Thyroid gland (tissue), 4 donors: ENCODE results near the gene CCDC188. TPM values are rescaled to one million over a fixed set of nuclear protein-coding genes. Genes with fewer than 3 reads are reported as not detected.
A peak's percentile ranks its signal among the peaks of the same experiment; 100 is the strongest.

ENCODE experiments used
- DNase-seq, 2 donors: peaks; one replicate each; pipeline ENCODE4 v3.0.0-alpha.2; 2019
- H3K27ac ChIP-seq, 3 donors: fragments of 200-600 bp; sonication (generic); 1 replicate in 2 of 3; 2 replicates in 1 of 3; pipeline ENCODE4 v1.5.1; 2016 to 2019; ENCODE audit warnings: mild to moderate bottlenecking in 1 of 3, moderate library complexity in 1 of 3
- H3K27me3 ChIP-seq: fragments of 200-600 bp; sonication (generic); one replicate; pipeline ENCODE4 v1.5.1; 2019
- H3K36me3 ChIP-seq, 2 donors: fragments of 200-600 bp; sonication (generic); one replicate each; pipeline ENCODE4 v1.5.1; 2016 to 2019
- H3K4me1 ChIP-seq, 2 donors: fragments of 200-600 bp; sonication (generic); one replicate each; pipeline ENCODE4 v1.5.1; 2017 to 2019
- H3K4me3 ChIP-seq, 3 donors: fragments of 200-600 bp; sonication (generic); replicated peaks in 1 of 3; 1 replicate in 2 of 3; 2 replicates in 1 of 3; pipeline ENCODE4 v1.5.1; 2016; ENCODE audit warnings: mild to moderate bottlenecking in 1 of 3
- H3K9me3 ChIP-seq: fragments of 200-600 bp; sonication (generic); one replicate; pipeline ENCODE4 v1.5.1; 2017
- POLR2A ChIP-seq, 2 donors: fragments of 450-650 bp; IDR thresholded peaks; one replicate each; pipeline ENCODE4 v1.6.1; 2017; ENCODE audit warnings: antibody characterized with exemption in 2 of 2, mild to moderate bottlenecking in 2 of 2, moderate library complexity in 1 of 2
- WGBS, 2 donors: methylation state at CpG; one replicate each; pipeline ENCODE4 v1.1.5; 2017; 5-methylcytosine and 5-hydroxymethylcytosine counted together
- intact Hi-C: fragments of 100-400 bp; cut with DNase I; formaldehyde crosslinking; loops from one replicate; pipeline ENCODE4 v1.15.1; 2023
- total RNA-seq, 4 donors: library from RNA; depleted of rRNA; stranded (reverse); fragments of >200 nt; gene quantifications; one replicate each; pipeline ENCODE4 v1.2.3, GENCODE V29; 2016
- TF ChIP-seq, protein P1 (sequence below), 6 experiments: fragments of 200-600 bp in 3 of 6; fragments of 450-650 bp in 3 of 6; sonication (generic) in 3 of 6; IDR thresholded peaks; one replicate each; pipeline ENCODE4 v1.5.1; 2016 to 2019; ENCODE audit warnings: antibody characterized with exemption in 6 of 6, mild to moderate bottlenecking in 2 of 6, inconsistent platforms in 1 of 6, moderate library complexity in 1 of 6

The CCDC188 gene
- total RNA-seq, 4 donors from 2014 or later: 0.39 to 2.1 TPM; not detected in 2

DNA sequence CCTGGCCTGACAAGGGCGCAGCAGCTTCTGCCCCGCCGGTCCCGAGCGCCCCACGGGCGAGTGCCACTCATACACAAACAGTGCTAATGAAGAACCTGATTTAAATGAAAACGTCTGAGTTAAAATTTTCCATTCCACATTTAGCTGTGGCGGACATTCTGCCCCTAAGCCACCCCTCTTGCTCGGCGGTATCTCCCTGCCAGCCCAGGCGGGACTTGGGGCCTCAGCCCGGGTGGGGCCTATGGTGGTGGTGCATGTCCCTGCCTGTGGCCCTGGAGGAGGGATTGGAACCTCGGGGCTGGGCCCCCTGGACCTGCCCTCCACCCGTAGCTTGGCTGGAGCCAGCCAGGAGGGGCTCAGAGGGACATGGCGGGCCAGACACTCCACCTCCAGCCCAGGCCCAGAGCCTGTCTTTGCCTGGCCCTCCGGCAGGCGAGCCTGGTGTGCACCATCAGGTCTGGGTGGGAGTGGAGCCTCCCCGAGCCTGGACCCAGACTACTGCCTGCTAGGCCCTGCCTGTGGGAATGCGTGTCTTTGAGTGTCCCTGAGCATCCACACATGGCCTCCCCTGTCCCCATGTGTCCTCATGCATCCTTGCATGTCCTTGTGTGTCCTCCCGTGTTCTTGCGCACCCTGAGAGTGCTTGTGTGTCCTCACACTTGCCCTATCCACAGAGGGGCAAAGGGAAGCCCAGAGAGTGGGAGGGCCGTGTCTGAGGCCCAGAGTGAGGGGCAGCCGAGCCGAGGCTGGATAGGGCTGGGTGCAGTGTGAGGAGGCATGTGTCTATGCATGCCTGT, 14.9 kb downstream of the CCDC188 start:
- Histone ChIP-seq H3K4me1 (peaks cover 18 to 57% of the 10 kb centered on the region in 2 donors), H3K27me3 (no peaks in the 10 kb centered on the region), H3K4me3 (no peak overlapping the region), H3K27ac (no peak overlapping the region), H3K9me3 (no peaks in the 10 kb centered on the region), H3K36me3 (no peaks in the 10 kb centered on the region)
- intact Hi-C loops: no loop called here
- no peak for TF ChIP-seq POLR2A (IDR thresholded peaks at IDR 0.05)
- TF ChIP-seq, protein P1, sequence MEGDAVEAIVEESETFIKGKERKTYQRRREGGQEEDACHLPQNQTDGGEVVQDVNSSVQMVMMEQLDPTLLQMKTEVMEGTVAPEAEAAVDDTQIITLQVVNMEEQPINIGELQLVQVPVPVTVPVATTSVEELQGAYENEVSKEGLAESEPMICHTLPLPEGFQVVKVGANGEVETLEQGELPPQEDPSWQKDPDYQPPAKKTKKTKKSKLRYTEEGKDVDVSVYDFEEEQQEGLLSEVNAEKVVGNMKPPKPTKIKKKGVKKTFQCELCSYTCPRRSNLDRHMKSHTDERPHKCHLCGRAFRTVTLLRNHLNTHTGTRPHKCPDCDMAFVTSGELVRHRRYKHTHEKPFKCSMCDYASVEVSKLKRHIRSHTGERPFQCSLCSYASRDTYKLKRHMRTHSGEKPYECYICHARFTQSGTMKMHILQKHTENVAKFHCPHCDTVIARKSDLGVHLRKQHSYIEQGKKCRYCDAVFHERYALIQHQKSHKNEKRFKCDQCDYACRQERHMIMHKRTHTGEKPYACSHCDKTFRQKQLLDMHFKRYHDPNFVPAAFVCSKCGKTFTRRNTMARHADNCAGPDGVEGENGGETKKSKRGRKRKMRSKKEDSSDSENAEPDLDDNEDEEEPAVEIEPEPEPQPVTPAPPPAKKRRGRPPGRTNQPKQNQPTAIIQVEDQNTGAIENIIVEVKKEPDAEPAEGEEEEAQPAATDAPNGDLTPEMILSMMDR (IDR thresholded peaks at IDR 0.05): no peak
- WGBS, 2 donors: 92 to 94% methylated on average over 9 to 22 of the region's 25 CpGs
- no peak for DNase-seq

DNA sequence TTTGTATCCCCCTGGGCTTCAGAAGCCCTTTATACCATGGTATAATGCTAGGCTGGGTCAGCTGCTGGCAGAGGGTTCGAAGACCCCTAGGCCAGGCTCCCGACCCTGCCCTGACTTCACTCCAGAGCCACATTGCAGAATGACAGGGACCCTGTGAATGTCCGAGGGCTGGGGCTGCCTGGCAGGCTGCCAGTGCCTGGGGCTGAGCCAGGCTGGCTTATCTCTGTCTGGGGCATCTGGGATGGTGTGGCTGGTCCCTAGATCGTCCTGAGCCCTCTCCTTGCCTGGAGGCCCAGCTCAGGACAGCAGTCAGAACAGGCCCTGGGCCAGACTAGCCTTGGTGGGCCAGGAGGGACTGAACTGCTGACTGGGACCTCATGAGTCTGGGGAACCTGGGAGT, 15.6 kb downstream of the CCDC188 start:
- Histone ChIP-seq H3K4me3 (no peak overlapping the region), H3K27me3 (no peaks in the 10 kb centered on the region), H3K9me3 (no peaks in the 10 kb centered on the region), H3K27ac (no peak overlapping the region), H3K4me1 (peaks cover 18 to 63% of the 10 kb centered on the region in 2 donors), H3K36me3 (no peaks in the 10 kb centered on the region)
- intact Hi-C loops: no loop called here
- no peak for DNase-seq
- 72 to 74% methylated on average over 2 to 3 of the region's 4 CpGs for WGBS, 2 donors
- TF ChIP-seq POLR2A (IDR thresholded peaks at IDR 0.05): no peak
- TF ChIP-seq, protein P1 (IDR thresholded peaks at IDR 0.05): no peak

DNA sequence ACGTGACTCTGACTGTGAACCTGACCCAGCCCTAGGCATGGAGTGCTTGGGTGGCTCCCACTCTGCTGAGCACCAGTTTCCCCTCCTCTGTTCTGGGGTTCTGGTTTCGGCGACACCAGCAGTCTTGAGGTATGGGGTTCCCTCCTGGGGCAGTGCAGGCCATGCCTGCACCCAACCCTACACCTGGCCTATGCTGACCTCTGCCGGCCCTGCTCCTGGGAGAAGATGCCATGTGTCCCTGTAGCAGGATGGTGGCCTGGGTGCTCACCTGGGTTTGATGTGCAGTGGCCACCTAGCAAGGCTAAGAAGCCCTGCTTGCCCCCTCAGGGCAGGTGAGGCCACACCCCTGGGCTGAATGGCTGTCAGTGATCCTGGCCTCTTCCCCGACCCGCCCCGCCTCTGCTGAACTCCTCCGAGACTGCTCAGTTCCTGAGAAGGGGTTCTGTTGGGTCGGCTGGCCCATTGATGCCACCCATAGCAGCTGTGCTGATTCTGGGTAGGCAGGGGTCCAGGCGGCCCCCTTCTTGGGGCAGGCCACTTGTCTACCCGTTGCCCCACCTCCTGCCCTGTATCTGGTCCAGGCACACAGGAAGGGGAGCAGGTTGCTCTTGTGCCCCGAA, 16.8 kb downstream of the CCDC188 start:
- Histone ChIP-seq H3K27ac (no peak overlapping the region), H3K27me3 (no peaks in the 10 kb centered on the region), H3K36me3 (no peaks in the 10 kb centered on the region), H3K4me1 (peaks cover 18 to 63% of the 10 kb centered on the region in 2 donors), H3K4me3 (no peak overlapping the region), H3K9me3 (no peaks in the 10 kb centered on the region)
- WGBS, 2 donors: 88 to 92% methylated on average over 7 to 10 of the region's 12 CpGs
- no peak for DNase-seq
- TF ChIP-seq, protein P1 (IDR thresholded peaks at IDR 0.05): no peak
- intact Hi-C loops: no loop called here

DNA sequence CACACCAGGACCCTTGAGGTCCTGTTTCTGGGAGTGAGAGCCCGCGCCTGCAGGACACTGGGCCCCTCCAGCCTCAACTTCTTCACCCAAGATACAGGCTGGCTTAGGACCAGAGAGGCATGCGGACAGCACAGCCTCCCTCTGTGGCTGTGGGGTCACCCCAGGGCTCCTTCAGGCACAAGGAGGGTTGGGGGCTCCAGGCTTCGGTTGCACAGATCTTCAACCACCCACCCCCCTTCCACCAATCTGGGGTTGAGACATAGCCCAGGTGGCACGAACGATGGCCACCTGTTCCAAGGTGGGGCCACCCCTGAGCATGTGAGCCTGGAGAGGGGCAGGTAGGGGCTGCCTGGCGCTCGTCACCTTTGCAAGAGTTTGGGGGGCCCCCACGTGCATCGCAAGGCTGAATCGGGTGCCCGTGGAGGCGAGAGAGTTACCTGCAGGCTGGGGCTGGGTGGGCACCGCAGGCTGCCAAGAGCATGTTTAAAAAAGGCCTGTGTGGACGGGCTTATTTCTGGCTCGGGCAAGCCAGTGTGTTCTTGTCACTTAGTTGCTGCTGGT, 18.1 kb downstream of the CCDC188 start:
- no peaks in the 10 kb centered on the region for H3K36me3 ChIP-seq
- H3K27me3 ChIP-seq: no peaks in the 10 kb centered on the region
- intact Hi-C loops: no loop called here
- 53 to 68% methylated on average over 6 to 12 of the region's 16 CpGs for WGBS, 2 donors
- peak overlapping the region; percentile 60 to 90 (median 83) for H3K4me3 ChIP-seq
- no peak for DNase-seq
- H3K9me3 ChIP-seq: no peaks in the 10 kb centered on the region
- H3K27ac ChIP-seq: no peak overlapping the region
- TF ChIP-seq, protein P1 (IDR thresholded peaks at IDR 0.05): no peak
- TF ChIP-seq POLR2A (IDR thresholded peaks at IDR 0.05): no peak
- H3K4me1 ChIP-seq: peaks cover 18 to 58% of the 10 kb centered on the region in 2 donors
